ENCODE measurements around the gene TTC33.

Gene TTC33

GRCh38 chr5:40503439-40503838, 252.3 kb downstream of the TTC33 start:
- DNase-seq: peak; percentile 39 to 52

DNA sequence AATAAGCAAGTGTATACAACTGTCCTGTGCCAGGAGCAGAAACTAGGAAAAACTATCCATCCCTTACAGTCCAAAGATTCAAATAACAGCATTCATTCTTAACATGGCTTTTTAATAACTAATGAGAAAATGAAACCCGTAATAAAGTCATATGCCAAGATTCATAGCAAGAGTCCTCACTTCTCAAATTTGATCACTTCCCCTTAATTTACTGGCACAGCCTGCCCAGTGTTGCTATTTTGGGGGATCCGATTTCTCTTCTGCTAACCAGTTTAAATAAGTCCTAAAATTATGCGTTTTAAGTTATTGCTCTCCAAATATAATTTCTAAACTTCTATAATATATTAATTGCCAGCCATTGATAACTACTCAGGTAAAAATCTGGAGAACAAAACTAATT, 253.0 kb downstream of the TTC33 start:
- peak; percentile 62 to 66 for DNase-seq

DNA sequence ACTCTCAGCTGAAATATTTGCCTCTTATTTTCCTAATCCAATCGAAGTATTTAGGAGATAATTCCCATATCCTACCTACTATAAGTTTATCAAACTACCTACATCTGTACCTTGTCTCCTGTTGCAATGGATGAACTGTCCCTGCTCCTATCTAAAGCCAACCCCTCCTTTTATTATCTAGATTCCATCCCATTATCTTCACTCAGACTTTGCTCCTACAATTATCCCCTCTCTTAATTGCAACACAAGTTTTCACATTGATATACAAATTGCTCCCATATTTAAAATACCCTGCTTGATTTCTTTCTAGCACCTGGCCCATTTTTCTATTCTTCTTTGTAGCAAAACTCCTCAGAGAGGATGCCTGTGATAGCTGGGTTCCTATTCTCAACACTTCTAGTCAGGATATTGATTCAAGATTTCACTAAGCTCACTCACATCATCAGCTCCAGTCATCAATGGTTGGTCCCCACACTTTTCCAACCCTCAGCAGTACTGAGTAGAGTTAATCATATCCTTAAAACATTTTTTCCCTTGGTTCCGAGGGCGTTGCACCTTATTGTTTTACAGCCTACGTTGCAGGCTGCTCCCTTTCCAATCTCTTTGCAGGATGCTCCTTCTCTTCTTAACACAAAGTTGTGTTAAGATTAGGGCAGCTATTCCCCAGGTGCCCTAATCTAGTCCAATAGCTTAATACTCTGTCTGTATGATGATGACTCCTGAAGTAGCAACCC, 253.9 kb downstream of the TTC33 start:
- no peak for DNase-seq

GRCh38 chr5:40499518-40500273, 256.1 kb downstream of the TTC33 start:
- peak; percentile 46 to 69 for DNase-seq

DNA sequence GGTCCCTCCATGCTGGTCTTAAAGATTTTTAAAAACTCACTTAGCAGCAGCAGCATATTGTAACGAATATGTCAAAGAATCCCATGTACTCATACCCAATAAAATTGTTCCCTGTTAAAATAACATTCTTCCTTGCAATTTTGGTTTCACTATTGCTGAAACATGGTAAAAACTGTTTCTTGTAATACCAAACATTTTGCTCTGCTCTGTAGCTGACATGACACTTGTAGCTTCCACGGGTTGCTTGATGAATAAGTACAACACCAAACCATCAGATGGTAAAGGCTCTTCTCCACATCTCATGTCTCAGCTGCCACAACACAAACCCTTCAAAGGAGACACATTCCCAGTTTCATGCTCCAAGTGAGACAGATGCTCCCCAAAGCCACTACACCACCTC, 256.8 kb downstream of the TTC33 start:
- no peak for DNase-seq

DNA sequence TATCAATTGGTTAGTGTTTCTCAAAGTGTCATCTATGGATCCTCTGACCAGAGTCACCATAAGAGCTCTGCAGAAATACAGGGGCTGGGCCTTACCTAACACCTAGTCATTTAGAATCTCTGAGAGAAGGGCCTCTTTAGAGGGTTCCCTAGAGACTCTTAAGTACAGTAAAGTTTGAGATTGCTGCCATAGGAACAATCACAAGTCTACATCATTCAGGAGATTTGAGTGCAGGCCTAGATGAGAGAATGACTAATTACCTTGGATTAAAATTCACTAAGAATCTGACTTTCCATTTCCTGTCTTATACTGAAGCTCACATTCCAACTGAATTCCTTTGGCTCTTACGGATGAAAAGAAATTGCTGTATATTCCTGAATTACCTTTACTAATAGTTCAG, 258.2 kb downstream of the TTC33 start:
- no peak for DNase-seq

DNA sequence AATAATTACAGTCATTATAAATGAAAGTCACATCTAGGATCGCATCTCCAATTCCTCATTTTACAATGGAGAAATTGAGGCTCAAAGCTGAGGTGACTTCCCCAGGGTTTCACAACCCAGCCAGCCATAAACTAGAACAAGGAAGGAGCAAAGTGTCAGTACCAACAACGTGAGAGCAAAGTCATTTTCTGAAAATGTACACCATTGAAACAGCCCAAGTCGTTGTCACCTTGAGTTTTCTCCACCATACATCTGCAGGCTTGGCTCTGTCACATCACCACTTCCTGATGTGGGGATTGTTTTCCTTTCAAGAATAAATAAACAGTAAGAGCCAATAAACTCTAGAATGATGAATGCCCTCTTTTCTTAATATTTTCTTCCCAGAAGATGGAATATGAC, 260.5 kb downstream of the TTC33 start:
- DNase-seq: peak; percentile 57 to 64

GRCh38 chr5:40494631-40495236, 261.0 kb downstream of the TTC33 start:
- no peak for DNase-seq

GRCh38 chr5:40492056-40492455, 263.7 kb downstream of the TTC33 start:
- peak; percentile 71 to 86 for DNase-seq

DNA sequence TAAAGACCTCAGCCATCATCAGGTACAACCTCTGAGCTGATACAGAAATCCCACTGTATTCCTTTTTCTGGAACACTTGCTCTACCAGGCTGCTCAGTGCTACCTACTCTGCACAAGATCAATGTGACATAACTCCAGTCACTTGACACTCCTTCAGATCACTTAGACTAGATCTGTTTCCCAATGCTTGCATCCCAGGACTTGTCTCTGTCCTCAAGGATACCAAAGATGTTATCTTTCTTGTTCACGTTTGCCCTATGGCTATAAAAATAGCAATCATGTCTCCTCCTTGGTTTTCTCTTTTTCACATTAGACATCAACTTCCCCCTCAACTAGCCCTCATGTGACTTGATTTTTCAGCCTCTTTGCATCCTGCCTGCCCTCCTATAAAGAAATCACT, 264.1 kb downstream of the TTC33 start:
- peak in 1 of 2 donors; percentile 52 for DNase-seq

DNA sequence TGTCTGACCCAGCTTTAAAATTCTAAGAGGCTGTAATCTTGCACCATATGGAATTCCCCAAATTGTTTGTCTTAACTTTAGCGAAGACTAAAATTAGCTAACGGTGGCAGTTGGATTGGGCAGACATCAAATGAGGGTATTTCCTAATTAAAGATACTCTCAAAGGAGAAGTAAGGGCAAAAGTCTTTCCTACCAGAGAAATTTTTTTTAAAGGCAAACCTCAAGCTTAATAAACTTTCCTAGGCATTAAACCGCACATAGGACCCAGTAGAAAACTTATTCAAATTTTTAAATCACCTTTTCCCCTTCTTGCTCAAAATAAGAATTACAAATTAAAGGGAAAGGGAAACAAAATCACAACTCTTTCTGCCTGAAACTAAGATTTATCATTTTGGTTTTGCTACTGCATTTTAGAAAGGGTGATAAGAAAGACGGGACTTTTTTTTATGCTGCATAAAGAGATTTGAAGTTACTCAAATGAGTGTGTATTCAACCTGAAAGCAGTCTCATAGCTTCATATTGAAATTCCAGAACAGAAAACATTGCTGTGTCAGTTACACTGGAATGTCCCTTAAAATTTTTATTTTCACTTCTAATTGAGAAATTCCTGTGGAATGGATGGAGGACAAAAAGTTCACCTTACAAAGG, 265.2 kb downstream of the TTC33 start:
- DNase-seq: peak; percentile 74 to 85

DNA sequence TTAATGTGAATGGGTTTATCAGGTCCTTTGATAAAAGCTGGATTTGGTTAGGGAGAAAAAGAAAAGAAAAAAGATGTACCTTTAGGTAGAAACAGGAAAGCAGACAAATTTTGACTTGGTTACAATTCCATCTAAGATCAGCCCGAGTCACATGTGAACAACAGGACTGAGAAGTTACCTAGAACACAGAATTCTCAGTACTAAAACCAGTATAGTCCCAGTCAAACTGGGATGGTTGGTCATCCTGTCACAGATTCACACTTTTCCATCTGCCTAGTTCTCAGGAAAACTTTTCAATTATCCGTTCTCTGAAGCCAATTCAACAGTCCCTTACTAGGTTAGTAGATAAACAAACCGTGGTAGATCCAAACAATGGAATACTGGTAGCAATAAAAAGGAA, 266.3 kb downstream of the TTC33 start:
- DNase-seq: no peak

- DNase-seq: peak; percentile 90 to 94
These were observed 269.1 kb downstream of the TTC33 start for GRCh38 chr5:40486437-40487275.

DNA sequence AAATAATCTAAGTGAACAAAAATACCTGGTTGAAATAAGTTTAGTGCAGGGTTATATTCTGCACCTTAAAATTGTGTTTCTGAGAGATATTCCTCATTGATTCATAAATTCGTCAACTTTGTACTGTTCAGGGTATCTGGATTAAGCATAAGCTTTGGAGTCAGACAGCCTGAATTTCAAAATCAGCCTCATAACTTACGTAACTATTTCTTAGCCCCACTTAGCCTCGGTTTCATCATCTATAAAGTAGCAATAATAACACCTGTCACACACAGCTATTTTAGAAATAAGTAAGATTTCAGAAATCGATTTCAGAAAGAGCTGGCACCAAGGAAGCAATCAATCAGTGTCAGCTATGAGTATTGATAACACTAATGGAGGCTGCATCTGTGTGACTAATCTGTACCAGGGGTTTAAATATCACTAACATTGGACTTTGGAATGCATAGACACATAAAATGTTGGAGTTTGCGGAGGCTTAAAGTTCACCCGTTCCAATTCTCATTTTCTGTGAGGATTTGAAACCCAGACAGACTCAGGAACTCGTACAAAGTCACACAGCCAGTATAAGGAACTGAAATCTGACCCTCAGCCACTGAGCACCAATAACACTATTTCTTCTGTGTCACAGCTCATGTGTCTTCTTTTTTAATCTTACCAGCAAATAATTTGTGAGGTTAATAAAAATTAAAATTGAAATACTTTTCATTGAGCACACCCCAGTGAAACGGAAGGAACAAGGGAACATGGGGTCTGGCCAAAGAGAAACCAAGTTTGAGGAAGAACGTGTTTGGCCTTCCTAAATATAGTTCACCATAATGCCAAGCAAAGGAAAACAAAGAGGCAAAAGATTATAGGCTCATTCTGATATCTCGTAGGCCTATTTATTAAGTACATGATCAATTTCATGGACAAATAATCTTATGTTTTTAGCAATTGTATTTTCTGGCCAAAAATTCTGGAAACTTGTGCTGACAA, 270.5 kb downstream of the TTC33 start:
- DNase-seq: peak; percentile 60 to 61

DNA sequence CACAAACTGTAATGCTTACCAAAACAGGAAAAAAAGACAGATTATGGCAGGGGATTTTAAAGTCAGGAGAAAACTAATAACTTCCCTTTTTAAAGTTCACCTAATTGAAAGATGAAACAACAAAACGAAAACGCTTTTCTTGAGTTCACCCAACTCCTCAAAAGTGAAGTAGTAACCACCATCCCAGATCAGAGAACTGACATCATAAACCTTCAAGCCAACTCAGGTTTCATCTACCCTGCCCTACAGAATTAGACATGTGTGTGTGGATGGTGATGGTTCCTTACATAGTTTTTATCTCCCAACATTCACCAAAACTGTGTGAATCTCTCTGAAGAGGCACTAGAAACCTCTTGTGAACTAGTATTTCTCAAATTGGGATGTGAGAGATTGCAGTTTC, 271.3 kb downstream of the TTC33 start:
- DNase-seq: peak; percentile 4 to 17

GRCh38 chr5:40483316-40483715, 272.4 kb downstream of the TTC33 start:
- no peak for DNase-seq

DNA sequence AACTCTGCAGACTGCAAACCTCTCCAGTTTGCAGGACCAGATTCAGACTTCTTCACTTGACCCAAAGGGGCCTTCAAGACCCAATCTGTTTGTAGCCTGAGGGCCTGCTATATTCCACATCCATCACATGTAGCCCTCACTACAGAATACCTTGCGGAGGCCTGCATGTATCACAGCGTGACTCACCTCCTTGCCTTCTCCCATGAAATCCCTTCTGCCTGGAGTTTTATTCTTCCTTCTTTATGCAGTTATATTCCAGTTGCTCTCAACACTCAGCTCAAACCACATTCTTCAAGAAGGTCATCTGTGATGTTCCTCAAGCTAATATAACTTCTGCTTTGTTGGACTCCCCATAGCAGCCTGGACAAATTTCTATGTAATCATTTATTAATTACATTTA, 274.5 kb downstream of the TTC33 start:
- DNase-seq: peak in 1 of 2 donors; percentile 38

- DNase-seq: no peak
These were observed 275.4 kb downstream of the TTC33 start for GRCh38 chr5:40480392-40480791.

- no peak for DNase-seq
These were observed 275.8 kb downstream of the TTC33 start for GRCh38 chr5:40479939-40480338.

DNA sequence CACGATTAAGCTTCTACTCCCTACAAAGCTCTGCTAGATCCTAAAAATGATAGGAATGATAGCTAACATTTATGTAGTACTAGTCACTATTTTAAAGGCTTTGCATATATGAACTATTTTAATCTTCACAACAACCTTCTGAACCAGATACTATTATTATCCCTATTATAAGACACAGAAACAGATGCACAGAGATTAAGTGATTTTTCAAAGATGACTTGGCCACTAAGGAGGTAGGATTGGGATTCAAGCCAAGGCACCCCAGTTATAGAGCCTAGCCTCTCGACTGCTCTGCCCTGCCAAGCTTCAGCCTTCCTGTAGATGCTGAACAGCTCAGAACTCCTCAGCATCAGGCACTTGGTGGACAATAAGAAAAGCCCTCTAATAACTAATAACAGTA, 277.0 kb downstream of the TTC33 start:
- no peak for DNase-seq

All from inflammatory macrophage (primary cell).